ACHN (cell line): ENCODE measurements around the gene CLBA1.
A peak's percentile ranks its signal among the peaks of the same experiment; 100 is the strongest.
"Not testable (repeated sequence)": the region's sequence is repeated elsewhere in the genome, so short reads cannot be mapped to it uniquely, and the experiment has no call there.

Experiments
- DNase-seq: peaks from one replicate; pipeline ENCODE4 v3.0.0-alpha.2; 2015
- in situ Hi-C: cut with HindIII; loops from 2 replicates; pipeline ENCODE4 v1.10.0; 2017; ENCODE audit warnings: low sequenced_read_pairs, low pct_ligation_motif_present, low pct_unique_long_range_greater_than_20kb

CLBA1 gene

GRCh38 chr14:104985675-104986486 lies at the start of gene CLBA1:
Gene CLBA1, plus strand, starts transcription at chr14:104985788. Its CDS starts 644 bp downstream, at chr14:104986432.
- in situ Hi-C loops = no loop called here
- DNase-seq = peak; percentile 89

GRCh38 chr14:104935955-104936354 lies 49.6 kb upstream of the CLBA1 start:
- in situ Hi-C loops = no loop called here
- no peak for DNase-seq

GRCh38 chr14:104936361-104937155 lies 49.0 kb upstream of the CLBA1 start:
- no peak for DNase-seq
- in situ Hi-C loops = no loop called here

GRCh38 chr14:104937161-104937560 lies 48.4 kb upstream of the CLBA1 start:
- DNase-seq = no peak
- in situ Hi-C loops = no loop called here

- in situ Hi-C loops = no loop called here
- no peak for DNase-seq
Observed at GRCh38 chr14:104937694-104938365, 47.8 kb upstream of the CLBA1 start.

GRCh38 chr14:104938436-104938835 lies 47.2 kb upstream of the CLBA1 start:
- no peak for DNase-seq
- in situ Hi-C loops = no loop called here

GRCh38 chr14:104938960-104939359 lies 46.6 kb upstream of the CLBA1 start:
- DNase-seq = no peak
- in situ Hi-C loops = no loop called here

GRCh38 chr14:104939666-104940410 lies 45.8 kb upstream of the CLBA1 start:
- no peak for DNase-seq
- in situ Hi-C loops = no loop called here

- no peak for DNase-seq
- in situ Hi-C loops = no loop called here
Observed at GRCh38 chr14:104940526-104941150, 45.0 kb upstream of the CLBA1 start.

- DNase-seq = no peak
- in situ Hi-C loops = no loop called here
Observed at GRCh38 chr14:104941508-104942365, 43.9 kb upstream of the CLBA1 start.

GRCh38 chr14:104942586-104942985 lies 43.0 kb upstream of the CLBA1 start:
- in situ Hi-C loops = no loop called here
- DNase-seq = no peak

GRCh38 chr14:104943216-104944015 lies 42.2 kb upstream of the CLBA1 start:
- in situ Hi-C loops, DNase-seq: not testable (repeated sequence)

GRCh38 chr14:104944016-104944308 lies 41.6 kb upstream of the CLBA1 start:
- DNase-seq, in situ Hi-C loops: not testable (repeated sequence)

GRCh38 chr14:104944436-104945205 lies 41.0 kb upstream of the CLBA1 start:
- in situ Hi-C loops, DNase-seq: not testable (repeated sequence)

GRCh38 chr14:104945266-104945665 lies 40.3 kb upstream of the CLBA1 start:
- in situ Hi-C loops, DNase-seq: not testable (repeated sequence)
